Coronary artery (tissue), 2 donors: Measurements from ENCODE around the gene PNKD.

ENCODE experiments used
- DNase-seq: peaks from one replicate; pipeline ENCODE4 v3.0.0-alpha.2; 2017; ENCODE audit warnings: low spot score
- H3K27ac ChIP-seq, 2 donors: fragments of 200-600 bp; sonication (generic); one replicate each; pipeline ENCODE4 v1.5.1; 2016 to 2019
- H3K4me3 ChIP-seq: fragments of 200-600 bp; sonication (generic); 2 replicates; pipeline ENCODE4 v1.5.1; 2016; ENCODE audit warnings: mild to moderate bottlenecking, moderate library complexity
- TF ChIP-seq, protein P1 (sequence below): fragments of 200-600 bp; sonication (generic); IDR thresholded peaks from one replicate; pipeline ENCODE4 v1.5.1; 2019; ENCODE audit warnings: antibody characterized with exemption

Gene PNKD

DNA sequence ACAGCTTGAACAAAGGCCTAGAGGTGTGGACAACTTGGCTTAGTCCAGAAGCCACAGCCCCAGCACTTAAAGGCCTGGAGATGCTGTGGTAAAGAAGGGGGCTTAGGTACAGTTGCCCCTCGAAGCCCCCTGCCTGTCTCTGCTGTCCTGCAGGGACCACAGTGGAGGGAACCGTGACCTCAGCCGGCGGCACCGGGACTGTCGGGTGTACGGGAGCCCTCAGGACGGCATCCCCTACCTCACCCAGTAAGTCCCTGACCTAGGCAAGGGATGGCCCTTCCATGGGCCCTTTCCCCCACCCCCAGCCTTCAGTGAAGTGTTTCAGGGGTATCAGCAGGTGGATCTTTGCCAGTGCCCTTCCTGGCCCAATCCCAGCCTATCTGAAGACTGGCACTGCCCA lies 71.1 kb downstream of the PNKD start:
- DNase-seq: no peak
- TF ChIP-seq, protein P1, sequence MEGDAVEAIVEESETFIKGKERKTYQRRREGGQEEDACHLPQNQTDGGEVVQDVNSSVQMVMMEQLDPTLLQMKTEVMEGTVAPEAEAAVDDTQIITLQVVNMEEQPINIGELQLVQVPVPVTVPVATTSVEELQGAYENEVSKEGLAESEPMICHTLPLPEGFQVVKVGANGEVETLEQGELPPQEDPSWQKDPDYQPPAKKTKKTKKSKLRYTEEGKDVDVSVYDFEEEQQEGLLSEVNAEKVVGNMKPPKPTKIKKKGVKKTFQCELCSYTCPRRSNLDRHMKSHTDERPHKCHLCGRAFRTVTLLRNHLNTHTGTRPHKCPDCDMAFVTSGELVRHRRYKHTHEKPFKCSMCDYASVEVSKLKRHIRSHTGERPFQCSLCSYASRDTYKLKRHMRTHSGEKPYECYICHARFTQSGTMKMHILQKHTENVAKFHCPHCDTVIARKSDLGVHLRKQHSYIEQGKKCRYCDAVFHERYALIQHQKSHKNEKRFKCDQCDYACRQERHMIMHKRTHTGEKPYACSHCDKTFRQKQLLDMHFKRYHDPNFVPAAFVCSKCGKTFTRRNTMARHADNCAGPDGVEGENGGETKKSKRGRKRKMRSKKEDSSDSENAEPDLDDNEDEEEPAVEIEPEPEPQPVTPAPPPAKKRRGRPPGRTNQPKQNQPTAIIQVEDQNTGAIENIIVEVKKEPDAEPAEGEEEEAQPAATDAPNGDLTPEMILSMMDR: no peak
- H3K27ac ChIP-seq: no peak overlapping the region
- H3K4me3 ChIP-seq: no peak overlapping the region

DNA sequence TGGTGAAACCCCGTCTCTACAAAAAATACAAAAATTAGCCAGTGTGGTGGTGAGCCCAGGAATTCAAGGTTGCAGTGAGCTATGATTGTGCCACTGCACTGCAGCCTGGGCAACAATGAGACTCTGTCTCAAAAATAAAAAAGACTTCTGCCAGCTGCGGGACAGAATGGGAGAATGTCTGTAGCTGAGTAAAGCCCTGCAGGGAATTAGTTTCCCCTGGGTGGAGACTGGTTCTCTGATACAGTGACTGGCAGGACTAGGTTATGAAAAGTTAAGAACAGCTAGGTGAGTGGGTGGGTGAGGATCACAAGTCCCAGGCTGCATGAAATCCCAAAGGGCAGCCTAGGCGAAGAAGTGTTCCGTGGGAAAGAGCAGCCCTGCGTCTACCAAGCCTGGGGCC lies 72.5 kb downstream of the PNKD start:
- peak overlapping the region; percentile 49 to 88 for H3K27ac ChIP-seq
- no peak overlapping the region for H3K4me3 ChIP-seq
- DNase-seq: no peak
- TF ChIP-seq, protein P1: no peak

DNA sequence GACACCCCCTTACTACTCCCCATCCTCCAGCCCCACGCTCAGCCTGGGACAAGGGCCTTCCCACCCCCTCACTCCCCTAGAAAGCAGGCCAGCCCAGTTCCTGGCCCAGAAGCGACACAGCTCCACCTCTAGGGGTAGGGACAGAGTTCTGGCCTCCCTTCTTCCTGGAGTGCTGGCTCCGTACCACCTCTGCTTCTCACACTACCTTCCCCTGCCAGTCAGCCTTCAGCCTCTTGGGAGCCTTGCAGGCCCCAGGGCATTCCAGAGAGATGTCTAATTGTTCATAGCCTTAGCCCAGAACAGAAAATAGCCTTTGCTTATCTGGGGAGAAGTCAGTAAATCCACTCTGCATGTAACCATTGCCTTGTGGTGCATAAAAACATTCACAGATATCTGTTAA lies 73.3 kb downstream of the PNKD start:
- no peak for DNase-seq
- no peak overlapping the region for H3K4me3 ChIP-seq

DNA sequence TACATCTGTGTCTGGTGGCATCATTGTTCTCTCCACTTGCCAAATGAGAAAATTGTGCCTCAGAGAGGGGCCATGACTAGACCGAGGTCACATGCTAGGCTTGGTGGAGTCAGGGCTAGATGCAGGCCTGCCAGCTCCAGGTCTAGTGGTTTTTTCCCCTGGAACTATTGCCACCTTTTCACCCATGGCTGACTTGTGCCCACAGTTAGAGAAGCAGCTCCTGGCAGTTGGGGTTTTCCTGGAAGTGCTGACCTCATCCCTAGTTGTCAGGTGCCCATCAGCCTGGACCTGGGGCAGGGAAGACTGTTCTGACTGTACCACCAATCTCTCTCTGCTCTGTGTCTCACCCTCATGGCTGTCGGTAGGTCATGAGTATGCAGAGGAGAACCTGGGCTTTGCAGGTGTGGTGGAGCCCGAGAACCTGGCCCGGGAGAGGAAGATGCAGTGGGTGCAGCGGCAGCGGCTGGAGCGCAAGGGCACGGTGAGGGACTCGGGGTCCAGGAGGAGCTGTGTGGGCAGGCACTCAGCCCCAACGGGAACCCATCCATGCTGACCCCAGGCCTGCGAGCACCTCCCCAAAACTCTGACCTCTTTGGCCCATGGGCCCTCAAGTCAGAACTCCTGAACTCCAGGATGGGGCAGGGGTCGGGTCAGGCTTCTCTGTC lies 73.9 kb downstream of the PNKD start:
- H3K4me3 ChIP-seq: no peak overlapping the region
- H3K27ac ChIP-seq: peak overlapping the region; percentile 49 to 88
- TF ChIP-seq, protein P1: no peak
- no peak for DNase-seq

More for the DNA sequence above, 73.3 kb downstream of the PNKD start:
- peak overlapping the region; percentile 49 to 88 for H3K27ac ChIP-seq
- TF ChIP-seq, protein P1: no peak

DNA sequence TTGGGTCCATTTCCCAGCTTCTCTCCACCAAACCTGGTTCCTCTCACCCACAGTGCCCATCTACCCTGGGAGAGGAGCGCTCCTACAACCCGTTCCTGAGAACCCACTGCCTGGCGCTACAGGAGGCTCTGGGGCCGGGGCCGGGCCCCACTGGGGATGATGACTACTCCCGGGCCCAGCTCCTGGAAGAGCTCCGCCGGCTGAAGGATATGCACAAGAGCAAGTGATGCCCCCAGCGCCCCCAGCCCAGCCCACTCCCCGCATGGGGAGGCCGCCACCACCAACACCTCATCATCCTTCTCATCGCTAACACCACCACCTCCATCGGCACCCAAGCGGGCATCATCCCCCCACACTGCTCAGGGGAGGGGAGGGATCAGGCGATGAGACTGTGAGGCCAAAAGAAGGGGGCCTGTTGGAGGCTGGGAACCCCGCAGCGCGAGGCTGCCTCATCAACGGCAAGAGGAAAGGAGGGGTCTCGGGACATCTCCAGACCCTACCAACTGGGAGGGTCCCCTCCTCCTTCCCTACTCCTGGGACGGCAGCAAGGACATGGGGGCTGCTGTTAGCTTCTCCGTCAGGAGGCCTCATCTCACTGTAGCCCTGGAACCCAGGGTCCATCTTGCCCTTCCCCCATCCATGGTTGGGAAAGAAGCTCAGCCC lies 74.6 kb downstream of the PNKD start:
- no peak for DNase-seq
- TF ChIP-seq, protein P1: no peak
- Histone ChIP-seq H3K4me3 (no peak overlapping the region), H3K27ac (peak overlapping the region; percentile 49 to 88)

DNA sequence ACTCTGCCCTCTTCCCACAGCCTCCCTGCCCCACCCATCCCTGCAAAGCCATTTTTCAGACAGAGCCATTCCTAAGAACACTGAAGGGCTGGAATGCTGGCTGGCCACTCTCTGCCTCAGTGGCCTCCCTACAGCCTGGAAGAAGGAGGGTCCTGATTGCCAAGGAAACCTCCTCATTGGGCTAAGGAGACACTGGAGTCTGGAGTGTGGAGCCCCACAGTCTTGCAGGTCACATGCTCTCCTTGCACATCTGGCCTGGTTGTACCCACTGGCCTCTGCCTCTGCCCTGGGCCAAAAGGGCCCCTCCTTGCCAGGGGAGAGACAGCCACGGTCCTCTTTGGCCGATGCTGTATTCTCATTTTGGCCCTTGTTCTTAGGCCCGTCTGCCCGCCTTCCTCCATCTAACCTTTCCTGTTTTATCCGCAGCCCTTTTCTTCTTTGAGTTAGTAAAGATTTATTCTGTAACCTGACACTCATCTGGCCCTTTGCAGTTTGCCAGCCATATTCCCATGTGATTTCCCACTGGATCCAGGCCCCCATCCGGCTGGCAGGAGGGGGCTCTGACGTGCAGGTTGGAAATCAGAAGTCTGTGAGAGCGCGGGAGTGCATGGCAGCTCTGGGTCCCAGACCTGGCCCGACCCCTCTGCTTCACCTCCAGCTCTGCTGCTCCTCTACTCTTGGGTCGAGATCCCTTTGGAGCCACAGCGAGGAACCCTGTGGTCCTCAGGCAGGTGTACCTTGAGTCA lies 75.3 kb downstream of the PNKD start:
- Histone ChIP-seq H3K4me3 (no peak overlapping the region), H3K27ac (peak overlapping the region in 1 of 2 donors; percentile 88)
- DNase-seq: no peak
- TF ChIP-seq, protein P1: no peak
